ENCODE data around the gene NACC2. TPM values are rescaled to one million over a fixed set of nuclear protein-coding genes. Genes with fewer than 3 reads are reported as not detected.
A peak's percentile ranks its signal among the peaks of the same experiment; 100 is the strongest.

NACC2 gene
- total RNA-seq, 1 donor from 2014 or later = 4.5 TPM

DNA sequence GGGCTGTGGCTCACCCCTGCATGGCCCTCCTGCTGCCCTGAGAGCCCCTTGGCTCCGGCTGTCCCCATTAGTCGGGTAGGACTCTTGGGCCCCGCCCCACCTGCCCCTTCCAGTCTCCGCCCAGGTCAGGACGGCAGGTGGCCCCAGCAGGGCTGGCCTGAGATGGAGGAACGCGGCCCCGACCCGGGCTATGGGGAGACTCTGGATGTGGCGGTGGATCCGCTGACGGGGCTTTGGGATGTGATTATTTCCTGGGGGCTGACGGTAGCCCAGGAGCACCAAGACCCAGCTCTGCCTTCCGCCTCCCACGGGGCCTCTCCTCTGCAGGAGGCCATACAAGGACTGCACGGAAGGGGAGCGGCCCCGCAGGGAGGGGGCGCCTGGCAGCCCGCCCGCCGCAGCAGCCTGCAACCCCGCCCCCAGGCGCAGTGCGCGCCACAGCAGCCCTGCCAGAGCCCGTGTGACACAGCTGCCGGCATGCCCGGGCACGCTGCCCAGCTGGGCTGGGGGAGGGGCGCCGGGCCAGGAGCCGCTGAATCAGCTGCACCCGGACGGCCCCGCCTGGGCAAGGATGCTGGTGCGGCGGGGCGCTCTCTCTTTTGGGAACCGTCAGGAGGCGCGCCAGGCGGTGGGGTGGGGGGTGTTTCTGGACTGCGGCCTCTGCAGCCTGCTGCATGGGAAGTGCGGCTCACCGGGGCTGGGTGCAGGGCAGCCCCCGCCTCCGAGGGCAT is 14.4 kb upstream of the NACC2 start:
- Mint-ChIP-seq H3K4me1 (peaks cover 30% of the 10 kb centered on the region), H3K4me3 (peak overlapping the region; percentile 27), H3K36me3 (no peaks in the 10 kb centered on the region), H3K27me3 (ENCODE audit: insufficient read depth, low read depth) (peaks cover 9% of the 10 kb centered on the region), H3K9me3 (no peaks in the 10 kb centered on the region), H3K27ac (no peak overlapping the region)
- Histone ChIP-seq H3K4me1 (peaks cover 36% of the 10 kb centered on the region), H3K4me2 (peak overlapping the region; percentile 71), H3K9ac (no peak overlapping the region), H3K79me2 (ENCODE audit: low read depth) (no peaks in the 10 kb centered on the region), H3K4me3 (peak overlapping the region; percentile 40), H3F3A (ENCODE audit: low read depth) (peaks cover 42% of the 10 kb centered on the region), H4K20me1 (ENCODE audit: low read depth) (no peaks in the 10 kb centered on the region), H3K36me3 (no peaks in the 10 kb centered on the region), H3K27me3 (no peaks in the 10 kb centered on the region), H2AFZ (replicated peaks) (peak overlapping the region; percentile 52), H3K9me3 (ENCODE audit: low read depth) (no peaks in the 10 kb centered on the region), H3K27ac (no peak overlapping the region)
- no peak for TF ChIP-seq EZH2 (IDR thresholded peaks at IDR 0.05)
- TF ChIP-seq, protein P1, sequence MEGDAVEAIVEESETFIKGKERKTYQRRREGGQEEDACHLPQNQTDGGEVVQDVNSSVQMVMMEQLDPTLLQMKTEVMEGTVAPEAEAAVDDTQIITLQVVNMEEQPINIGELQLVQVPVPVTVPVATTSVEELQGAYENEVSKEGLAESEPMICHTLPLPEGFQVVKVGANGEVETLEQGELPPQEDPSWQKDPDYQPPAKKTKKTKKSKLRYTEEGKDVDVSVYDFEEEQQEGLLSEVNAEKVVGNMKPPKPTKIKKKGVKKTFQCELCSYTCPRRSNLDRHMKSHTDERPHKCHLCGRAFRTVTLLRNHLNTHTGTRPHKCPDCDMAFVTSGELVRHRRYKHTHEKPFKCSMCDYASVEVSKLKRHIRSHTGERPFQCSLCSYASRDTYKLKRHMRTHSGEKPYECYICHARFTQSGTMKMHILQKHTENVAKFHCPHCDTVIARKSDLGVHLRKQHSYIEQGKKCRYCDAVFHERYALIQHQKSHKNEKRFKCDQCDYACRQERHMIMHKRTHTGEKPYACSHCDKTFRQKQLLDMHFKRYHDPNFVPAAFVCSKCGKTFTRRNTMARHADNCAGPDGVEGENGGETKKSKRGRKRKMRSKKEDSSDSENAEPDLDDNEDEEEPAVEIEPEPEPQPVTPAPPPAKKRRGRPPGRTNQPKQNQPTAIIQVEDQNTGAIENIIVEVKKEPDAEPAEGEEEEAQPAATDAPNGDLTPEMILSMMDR (IDR thresholded peaks at IDR 0.05) = no peak
- no peak for TF ChIP-seq EZH2phosphoT487 (IDR thresholded peaks at IDR 0.05)
- peak; percentile 88 for DNase-seq (ENCODE audit: low spot score)

DNA sequence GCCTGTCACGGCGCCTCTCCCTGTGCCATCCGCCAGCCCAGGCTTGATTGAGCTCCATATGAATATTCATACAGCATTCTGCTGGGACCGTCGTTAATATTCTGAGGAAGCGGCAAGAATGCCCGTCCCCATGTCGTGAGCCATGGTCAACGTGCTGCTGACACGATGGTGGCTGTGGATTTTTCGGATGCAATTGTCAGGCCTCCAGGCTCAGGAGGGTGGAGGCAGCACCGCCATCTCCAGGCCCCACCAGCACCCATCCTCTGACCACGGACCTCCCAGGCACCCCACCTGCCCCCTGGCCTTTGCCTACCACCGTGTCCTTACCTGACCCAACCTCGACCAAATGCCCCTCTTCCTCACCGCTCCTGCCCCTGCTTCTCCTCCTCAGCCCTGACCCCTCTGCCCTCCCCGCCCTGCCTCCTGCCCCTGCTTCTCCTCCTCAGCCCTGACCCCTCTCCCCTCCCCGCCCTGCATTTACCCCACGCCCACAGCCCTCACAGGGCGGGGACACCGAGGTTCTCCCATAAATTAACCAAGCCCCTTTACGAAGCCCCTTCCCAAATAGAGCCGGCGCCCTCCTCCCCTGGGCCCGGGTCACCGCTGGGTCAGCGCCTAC is 13.7 kb upstream of the NACC2 start:
- Histone ChIP-seq H3F3A (ENCODE audit: low read depth) (peaks cover 42% of the 10 kb centered on the region), H2AFZ (replicated peaks) (peak overlapping the region; percentile 52), H3K9ac (no peak overlapping the region), H3K9me3 (ENCODE audit: low read depth) (no peaks in the 10 kb centered on the region), H3K36me3 (no peaks in the 10 kb centered on the region), H3K79me2 (ENCODE audit: low read depth) (no peaks in the 10 kb centered on the region), H3K27me3 (no peaks in the 10 kb centered on the region), H3K4me1 (peaks cover 44% of the 10 kb centered on the region), H3K4me3 (peak overlapping the region; percentile 40), H3K27ac (no peak overlapping the region), H3K4me2 (peak overlapping the region; percentile 71), H4K20me1 (ENCODE audit: low read depth) (no peaks in the 10 kb centered on the region)
- peaks cover 9% of the 10 kb centered on the region for H3K27me3 Mint-ChIP-seq (ENCODE audit: insufficient read depth, low read depth)
- H3K36me3 Mint-ChIP-seq = no peaks in the 10 kb centered on the region
- no peak for DNase-seq (ENCODE audit: low spot score)
- TF ChIP-seq, protein P1 (IDR thresholded peaks at IDR 0.05) = no peak
- H3K4me3 Mint-ChIP-seq = peak overlapping the region; percentile 35
- H3K27ac Mint-ChIP-seq = no peak overlapping the region
- peaks cover 33% of the 10 kb centered on the region for H3K4me1 Mint-ChIP-seq
- no peaks in the 10 kb centered on the region for H3K9me3 Mint-ChIP-seq

DNA sequence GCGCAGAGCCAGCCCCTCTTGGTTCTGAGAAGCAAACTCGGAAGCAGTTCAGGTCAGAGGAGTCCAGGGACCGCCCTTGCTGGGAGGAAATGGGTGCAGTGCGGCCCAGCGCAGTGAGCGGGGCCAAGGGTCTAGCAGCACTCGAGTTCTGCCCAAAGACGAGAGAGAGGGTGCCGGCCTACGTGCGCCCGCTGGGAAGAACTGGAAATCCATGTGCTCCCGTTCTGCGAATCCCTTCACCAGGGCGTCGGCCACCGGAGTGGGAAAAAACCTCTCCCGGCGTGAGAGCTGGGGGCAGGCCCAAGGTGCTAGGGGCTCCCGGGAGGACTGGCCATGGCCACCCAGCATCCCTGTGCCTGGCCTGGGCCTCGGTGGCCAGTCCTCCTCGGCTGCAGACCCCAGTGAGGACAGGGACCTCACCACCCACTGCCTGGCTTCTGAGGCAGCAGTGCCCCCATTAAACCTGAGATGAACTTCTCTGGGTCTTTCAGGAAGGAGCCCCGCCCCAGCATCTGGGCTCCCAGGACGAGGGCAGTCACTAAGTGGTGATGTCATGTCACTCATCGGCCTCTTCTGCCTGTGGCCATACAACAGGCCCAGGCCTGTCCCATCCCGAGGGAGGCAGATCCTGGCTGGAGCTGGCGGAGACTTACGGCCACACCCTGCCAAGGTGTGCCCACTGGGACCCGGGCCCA is 13.0 kb upstream of the NACC2 start:
- TF ChIP-seq, protein P1 (IDR thresholded peaks at IDR 0.05) = no peak
- no peak for TF ChIP-seq EZH2phosphoT487 (IDR thresholded peaks at IDR 0.05)
- no peak for TF ChIP-seq EZH2 (IDR thresholded peaks at IDR 0.05)
- Mint-ChIP-seq H3K4me3 (peak overlapping the region; percentile 35), H3K4me1 (peaks cover 33% of the 10 kb centered on the region), H3K9me3 (no peaks in the 10 kb centered on the region), H3K27me3 (ENCODE audit: insufficient read depth, low read depth) (peaks cover 9% of the 10 kb centered on the region), H3K36me3 (no peaks in the 10 kb centered on the region), H3K27ac (no peak overlapping the region)
- Histone ChIP-seq H3K27me3 (no peaks in the 10 kb centered on the region), H3K36me3 (no peaks in the 10 kb centered on the region), H3K9me3 (ENCODE audit: low read depth) (no peaks in the 10 kb centered on the region), H3K4me3 (no peak overlapping the region), H4K20me1 (ENCODE audit: low read depth) (no peaks in the 10 kb centered on the region), H3K4me2 (no peak overlapping the region), H2AFZ (replicated peaks) (no peak overlapping the region), H3K79me2 (ENCODE audit: low read depth) (no peaks in the 10 kb centered on the region), H3K9ac (no peak overlapping the region), H3F3A (ENCODE audit: low read depth) (peaks cover 37% of the 10 kb centered on the region), H3K4me1 (peaks cover 45% of the 10 kb centered on the region), H3K27ac (no peak overlapping the region)
- DNase-seq (ENCODE audit: low spot score) = no peak

All from neural progenitor cell (in vitro differentiated cells).